ENCODE measurements around the gene IGSF21. TPM values are rescaled to one million over a fixed set of nuclear protein-coding genes. Genes with fewer than 3 reads are reported as not detected.
A peak's percentile ranks its signal among the peaks of the same experiment; 100 is the strongest.

The IGSF21 gene
- total RNA-seq, 1 donor from 2014 or later: not detected

DNA sequence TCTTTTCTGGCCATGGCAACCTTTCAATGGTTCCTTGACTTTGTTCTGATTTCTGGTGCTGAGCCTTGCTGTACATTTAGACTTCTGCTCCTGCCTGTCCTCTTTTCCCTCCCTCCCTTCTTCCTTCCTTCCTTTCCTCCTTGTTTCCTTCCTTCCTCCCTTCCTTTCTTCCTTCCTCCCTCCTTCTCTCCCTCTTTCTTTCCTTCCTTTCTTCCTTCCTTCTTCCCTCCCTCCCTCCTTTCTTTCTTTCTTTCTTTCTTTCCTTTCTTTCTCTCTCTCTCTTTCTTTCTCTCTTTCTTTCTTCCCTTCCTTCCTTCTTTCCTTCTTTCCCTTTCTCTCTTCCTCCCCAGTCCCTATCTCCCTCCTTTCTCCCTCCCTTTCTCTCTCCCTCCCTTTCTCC is 10.4 kb upstream of the IGSF21 start:
- ATAC-seq: no peak

GRCh38 chr1:18099026-18099425 is 8.6 kb upstream of the IGSF21 start:
- no peak for ATAC-seq

- ATAC-seq: no peak
These were observed 7.5 kb upstream of the IGSF21 start for GRCh38 chr1:18100060-18100459.

GRCh38 chr1:18100491-18101063 is 7.0 kb upstream of the IGSF21 start:
- peak; percentile 58 for ATAC-seq

DNA sequence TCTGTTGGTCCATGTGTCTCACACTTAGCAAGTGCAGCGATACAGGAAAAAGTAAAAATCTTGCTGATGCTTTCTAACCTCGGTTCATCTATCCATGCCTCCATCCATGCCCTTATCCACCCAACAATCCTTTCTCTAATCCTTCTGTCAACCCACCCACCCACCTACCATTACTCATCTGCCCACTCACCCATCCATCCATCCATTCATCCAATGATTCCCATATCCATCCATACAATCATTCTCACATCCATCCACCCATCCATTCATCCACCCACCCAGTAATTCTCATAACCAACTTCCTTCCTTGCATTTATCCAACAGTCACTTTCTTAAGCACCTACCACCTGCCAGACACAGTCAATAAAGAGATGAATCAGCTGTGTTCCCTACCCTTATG is 6.1 kb upstream of the IGSF21 start:
- ATAC-seq: no peak

GRCh38 chr1:18103788-18104421 is 3.7 kb upstream of the IGSF21 start:
- no peak for ATAC-seq

DNA sequence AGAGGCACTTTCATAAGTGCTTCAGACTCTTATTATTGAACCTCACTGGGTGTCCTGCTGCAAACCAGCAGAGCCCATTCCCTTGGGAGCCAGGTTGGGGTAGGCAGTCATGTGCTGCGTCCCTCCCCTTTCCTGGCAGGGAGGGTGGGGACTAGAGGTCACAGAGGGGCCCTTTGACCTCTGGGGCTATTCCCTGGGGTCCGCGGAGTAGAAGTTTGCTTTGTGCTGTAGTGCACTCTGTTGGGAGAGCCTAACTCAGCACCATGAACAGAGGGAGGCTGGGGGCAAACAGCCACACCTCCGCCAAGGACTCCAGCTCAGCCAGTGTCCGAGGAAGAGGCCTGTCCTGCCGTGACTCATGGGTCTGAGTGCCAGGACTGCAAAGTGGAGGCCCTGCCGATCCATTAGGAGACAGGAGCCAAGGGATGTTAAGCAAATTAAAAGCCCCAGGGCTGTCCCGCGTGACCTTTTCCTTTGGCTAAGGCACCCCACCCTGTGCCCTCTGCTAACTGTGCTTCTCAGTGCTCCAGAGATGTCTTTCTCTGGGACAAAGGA is 3.0 kb upstream of the IGSF21 start:
- ATAC-seq: no peak

DNA sequence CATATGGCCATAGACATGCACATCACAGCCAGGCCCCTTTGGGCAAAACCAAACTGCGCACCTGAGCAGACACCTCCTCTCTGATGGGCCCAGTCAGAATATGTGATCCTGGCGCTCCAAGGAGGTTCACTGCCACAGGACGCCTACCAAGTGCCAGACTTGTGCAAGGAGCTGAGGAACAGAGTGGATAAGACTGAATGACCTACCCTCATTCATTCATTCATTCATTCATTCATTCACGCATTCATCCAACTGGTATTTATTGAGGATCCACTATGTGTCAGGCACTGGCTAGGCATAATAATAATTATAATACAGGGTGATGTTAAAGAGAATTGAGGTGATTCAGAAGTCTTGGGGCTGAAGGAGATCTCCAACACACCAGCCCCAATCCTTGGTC is 2.4 kb upstream of the IGSF21 start:
- ATAC-seq: no peak

- ATAC-seq: no peak
These were observed 880 bp downstream of the IGSF21 start for GRCh38 chr1:18108299-18109057.

DNA sequence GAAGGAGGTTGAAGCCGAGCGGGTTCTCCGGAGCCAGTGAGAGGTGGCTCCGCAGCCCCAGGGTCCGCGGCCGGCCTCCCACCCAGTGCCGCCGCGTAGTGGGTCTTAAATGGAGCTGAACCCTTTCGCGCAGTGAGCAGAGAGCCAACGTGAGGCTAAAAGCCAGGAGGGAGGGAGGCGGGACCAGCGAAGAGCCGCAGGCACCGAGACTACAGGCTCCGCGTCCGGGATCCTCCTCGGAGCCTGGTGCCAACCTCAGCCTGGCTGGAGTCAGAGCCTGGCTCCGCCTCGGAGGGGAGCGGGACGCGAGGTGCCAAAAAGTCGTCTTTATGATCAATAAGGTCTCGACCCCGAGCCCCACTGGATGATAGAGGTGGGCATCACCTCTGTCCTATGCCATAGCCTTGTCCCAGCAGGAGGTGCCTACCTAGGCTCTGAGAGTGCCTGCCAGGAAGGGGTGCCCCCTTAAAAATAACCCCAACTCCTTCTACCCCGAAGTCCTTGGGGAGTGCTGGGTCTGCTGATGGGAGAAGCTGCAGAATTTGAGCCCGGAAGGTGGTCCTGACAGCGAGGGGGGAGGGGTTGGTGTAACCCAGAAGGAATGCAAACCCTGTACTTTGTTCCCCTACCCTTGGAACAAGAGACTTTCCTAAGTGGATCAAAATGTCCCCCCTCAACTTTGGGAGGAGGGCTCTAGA is 1.6 kb downstream of the IGSF21 start:
- no peak for ATAC-seq

DNA sequence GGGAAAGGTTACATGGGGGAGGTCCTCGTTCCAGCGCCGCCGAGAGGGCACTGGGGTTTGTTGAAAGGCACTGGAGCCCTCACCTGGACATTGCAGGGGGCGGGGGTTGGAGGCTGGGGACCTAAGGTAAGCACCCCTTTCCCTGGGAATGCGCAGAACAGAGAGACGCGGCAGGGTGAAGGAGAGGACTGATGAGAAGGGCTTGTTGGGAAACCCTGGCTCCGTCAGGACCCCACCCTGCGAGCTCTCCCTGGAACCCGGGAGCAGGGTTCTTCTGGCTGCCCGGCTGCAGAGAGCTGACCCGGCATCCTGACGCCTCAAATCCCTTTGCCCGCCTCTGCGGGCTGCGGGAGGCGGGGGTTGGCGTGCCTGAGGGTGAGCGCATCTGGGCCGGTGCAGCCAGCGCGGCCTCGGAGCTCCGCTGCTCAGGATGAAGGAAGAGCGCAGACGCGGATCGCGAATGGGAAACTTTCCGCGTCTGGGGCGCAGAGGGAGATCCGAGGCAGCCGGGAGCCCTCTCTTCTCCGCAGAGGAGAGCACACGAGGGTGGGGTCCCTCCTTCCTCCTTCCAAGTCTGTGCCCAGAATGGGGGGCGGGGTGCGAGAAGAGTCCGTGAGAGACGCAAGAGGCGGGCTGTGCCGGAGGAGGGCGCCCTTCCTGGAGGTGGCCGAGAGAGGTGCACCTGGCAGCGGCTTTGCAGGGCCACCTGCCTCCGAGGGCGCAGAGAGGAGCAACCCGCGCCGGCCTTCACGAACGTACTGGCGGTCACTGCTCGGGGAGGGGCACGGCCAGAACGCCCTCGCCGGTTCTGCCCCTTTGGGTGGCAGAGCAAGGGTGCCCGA is 2.4 kb downstream of the IGSF21 start:
- no peak for ATAC-seq

DNA sequence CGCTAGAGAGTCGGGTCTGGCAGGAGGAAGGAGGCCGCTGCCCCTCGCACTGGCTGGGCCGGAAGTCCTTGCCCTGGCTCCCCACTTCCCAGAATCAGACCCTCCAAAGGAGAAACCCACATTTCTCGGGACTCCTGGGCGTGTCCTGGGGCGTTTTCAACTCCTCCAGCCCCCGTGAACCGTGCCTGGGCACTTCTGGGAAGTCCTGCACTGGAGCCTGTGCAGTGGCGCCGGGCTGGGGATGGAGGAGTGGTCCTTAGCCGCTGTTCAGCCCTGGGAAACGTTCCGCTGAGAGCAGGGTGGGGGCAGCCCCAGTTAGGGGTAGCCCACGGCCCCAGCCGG is 3.0 kb downstream of the IGSF21 start:
- ATAC-seq: no peak

- ATAC-seq: no peak
These were observed 3.4 kb downstream of the IGSF21 start for GRCh38 chr1:18110968-18111367.

- ATAC-seq: no peak
These were observed 4.2 kb downstream of the IGSF21 start for GRCh38 chr1:18111605-18112297.

- no peak for ATAC-seq
These were observed 5.0 kb downstream of the IGSF21 start for GRCh38 chr1:18112611-18113010.

DNA sequence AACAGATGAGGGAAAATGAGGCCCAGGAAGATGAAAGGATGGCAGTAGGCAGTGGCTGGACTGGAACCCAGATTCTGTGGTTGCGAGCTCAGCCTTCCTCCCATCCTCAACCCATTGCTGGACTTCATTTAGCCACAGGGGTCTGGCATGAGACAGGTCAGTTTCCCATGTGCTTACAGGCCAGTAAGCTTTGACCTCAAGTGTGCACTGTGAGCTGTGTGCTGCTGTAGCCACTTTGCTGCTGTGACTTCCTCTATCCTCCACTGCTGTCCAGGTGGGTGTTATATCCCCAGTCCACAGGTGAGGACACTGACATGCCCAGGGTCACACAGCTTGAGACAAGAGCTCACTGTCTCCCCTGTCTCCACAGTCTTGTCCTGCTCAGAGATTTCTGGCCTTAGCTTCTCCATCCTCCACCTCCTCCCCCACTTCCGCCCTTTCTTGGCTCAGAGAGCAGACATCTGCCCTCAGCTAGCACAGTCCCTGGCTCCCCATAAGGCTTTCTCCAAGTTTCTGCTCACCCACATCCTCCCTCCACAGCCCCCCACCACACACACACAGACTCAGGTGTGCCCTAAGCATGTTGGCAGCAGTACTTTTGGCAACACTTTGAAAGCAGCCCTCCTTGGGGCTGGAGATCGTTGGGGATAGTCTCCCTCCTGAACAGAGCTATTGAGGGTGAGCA is 7.3 kb downstream of the IGSF21 start:
- no peak for ATAC-seq

DNA sequence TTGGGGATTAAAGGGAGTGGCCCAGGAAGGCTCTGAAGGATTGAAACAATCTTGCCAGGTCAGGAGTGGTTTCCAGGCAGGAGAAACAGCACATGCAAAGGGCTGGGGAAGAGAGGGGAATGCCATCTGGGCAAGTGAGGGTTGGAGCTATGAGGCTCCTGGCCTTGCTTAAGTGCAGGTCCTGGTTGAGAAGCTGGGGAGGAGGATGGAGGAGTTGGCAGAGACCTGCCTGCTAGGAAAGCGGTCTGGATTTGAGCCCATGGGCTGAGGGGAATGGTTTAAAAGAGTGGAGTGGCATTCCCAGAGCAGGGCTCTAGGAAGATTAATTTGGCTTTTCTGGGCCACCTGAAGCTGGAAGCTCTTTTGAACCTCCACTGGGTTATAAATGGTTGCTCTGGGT is 9.2 kb downstream of the IGSF21 start:
- no peak for ATAC-seq

DNA sequence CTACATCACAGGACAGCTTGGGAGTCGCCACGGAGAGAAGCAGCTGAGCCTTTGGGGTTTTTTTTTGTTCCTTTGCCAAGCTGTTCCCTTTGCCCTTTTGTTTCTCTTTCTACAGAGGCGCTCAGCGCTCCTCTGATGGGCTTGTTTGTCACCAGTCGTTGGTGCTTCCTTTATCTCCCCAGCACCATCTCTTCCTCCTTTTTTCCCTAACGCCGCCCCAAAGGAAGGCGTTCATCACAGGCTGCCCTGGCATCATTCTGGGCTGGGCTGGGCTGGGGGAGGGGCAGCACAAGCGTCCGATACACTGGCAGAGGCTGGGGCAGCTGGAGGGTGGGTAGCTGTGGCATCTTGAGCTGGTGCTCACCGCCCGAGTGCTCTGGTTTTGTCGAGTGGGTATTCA is 10.5 kb downstream of the IGSF21 start:
- no peak for ATAC-seq

DNA sequence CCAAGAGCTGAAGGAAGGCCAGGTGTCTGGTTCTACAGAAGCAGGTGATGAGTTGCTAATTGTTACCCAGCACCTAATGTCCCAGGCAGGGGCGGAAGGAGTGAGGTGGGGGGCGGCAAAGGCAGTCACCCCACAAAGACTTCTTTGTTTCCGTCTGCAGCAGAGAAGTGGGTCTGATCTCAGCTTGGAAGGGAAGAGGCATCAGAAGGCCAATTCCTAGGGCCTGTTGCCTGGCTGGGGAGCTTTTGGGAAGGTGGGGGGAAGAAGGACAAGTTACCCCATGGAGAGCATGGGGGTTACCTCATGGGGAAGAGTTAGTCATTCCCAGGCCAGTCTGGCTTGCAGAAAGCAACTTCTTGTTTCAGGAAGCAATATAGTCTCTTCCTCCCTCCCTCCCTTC is 10.9 kb downstream of the IGSF21 start:
- no peak for ATAC-seq

DNA sequence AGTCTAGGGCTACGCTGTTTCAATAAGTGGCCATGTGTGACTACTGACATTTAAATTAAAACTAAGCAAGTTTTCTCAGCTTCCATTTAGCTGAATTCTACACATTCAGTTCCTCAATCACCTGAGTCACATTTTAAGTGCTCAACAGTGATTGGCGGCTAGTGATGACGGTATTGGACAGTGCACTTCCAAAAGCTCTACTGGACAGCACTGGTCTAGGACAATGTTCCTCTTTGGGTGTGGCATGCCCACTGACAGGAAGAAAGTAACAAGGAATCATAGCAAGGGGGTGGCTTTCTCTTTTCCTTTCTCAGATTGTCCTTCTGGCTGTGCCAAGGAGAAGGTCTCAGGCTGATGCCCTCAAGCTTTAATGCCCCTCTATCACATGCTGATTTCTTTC is 11.7 kb downstream of the IGSF21 start:
- no peak for ATAC-seq

DNA sequence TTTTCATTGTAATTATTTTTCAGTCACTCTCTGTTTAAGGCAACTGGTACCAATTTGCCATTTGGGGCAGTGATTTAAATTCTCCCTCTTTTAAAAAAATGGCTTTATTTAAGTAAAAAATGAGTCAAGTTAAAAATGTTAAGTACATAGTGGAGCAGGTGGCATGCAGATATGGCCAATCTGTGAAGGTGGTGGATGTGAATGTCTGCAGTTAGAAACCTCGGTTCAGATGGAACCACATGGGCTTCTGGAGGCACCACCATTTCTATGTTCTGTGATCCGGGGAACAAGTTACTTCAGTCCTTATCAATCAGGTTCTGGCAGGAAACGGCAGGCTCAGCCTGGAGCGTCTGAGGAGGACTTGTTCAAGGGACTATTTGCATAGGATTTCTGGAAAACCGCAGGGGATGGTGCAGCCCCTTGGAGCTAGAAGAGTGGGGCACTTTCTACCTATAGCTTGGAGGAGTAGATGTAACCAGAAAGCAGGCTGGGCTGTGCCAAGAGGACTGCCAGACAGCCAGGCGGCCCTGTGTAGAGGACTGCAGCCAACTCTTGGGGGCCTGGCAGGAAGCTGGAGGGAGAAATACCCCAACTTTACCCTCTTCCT is 12.3 kb downstream of the IGSF21 start:
- no peak for ATAC-seq

All from esophagus mucosa (tissue), 1 donor.